ACC112 (cell line): Measurements from ENCODE around the gene ALKBH4.
"Not testable (repeated sequence)": the region's sequence is repeated elsewhere in the genome, so short reads cannot be mapped to it uniquely, and the experiment has no call there.

Experiments used
- H2AFZ ChIP-seq: fragments of 200-600 bp; sonication (generic); one replicate; pipeline ENCODE4 v1.6.0; 2017; ENCODE audit warnings: antibody characterized with exemption, low read length; ENCODE audit not compliant: unreplicated experiment
- H3K27ac ChIP-seq: fragments of 200-600 bp; sonication (generic); 2 replicates; pipeline ENCODE4 v1.5.1; 2014; ENCODE audit warnings: low read depth, mild to moderate bottlenecking, antibody characterized with exemption, low read length, moderate library complexity
- H3K27me3 ChIP-seq: fragments of 200-600 bp; sonication (generic); 2 replicates; pipeline ENCODE4 v1.6.1; 2014; ENCODE audit warnings: mild to moderate bottlenecking, antibody characterized with exemption, low read length, moderate library complexity, mixed read lengths; ENCODE audit not compliant: insufficient read depth
- H3K36me3 ChIP-seq: fragments of 200-600 bp; sonication (generic); 2 replicates; pipeline ENCODE4 v1.6.1; 2016; ENCODE audit warnings: mild to moderate bottlenecking, antibody characterized with exemption, low read length, moderate library complexity, mixed read lengths; ENCODE audit not compliant: insufficient read depth
- H3K4me1 ChIP-seq: fragments of 200-600 bp; sonication (generic); one replicate; pipeline ENCODE4 v1.6.1; 2016; ENCODE audit warnings: low read length, mixed read lengths; ENCODE audit not compliant: insufficient read depth, unreplicated experiment, control insufficient read depth
- H3K4me3 ChIP-seq: fragments of 200-600 bp; sonication (generic); 2 replicates; pipeline ENCODE4 v1.5.1; 2014; ENCODE audit warnings: mild to moderate bottlenecking, low read depth, low read length
- H3K79me2 ChIP-seq: fragments of 200-600 bp; sonication (generic); one replicate; pipeline ENCODE4 v1.6.0; 2016; ENCODE audit warnings: low read length; ENCODE audit not compliant: control insufficient read depth, unreplicated experiment, insufficient read depth

The ALKBH4 gene

DNA sequence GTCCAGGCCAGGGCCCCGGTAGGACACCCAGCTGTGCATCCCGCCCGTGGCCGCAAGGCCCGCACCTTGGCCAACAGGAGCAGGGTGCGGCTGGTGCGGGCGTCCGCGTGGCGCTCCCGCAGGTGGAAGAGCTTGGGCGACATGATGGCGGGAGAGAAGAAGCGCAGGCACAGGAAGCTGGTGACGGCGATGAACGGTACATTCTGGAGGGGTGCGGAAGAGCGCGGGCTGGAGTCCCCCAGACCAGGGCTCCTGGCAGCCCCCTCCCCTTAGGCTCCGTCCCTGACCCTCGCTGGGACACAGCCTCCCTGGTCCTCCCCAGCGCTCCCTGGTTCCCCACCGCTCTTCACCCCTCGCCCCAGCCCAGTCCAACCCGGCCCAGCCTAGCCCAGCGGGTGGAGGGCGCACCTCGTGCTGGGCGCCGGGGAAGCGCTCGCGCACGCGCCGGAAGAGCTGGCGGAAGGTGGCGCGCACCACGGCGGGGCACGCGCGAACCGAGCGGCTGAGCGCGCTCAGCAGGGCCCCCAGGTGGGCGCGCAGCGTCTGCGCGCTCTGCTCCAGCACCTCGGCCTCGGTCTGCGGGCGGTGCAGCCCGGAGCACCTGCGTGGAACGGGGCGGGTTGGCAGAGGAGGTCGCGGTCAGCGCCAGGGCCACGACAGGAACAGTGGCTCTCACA, 29.9 kb upstream of the ALKBH4 start:
- not testable (repeated sequence) for H3K27ac ChIP-seq, H3K79me2 ChIP-seq, H2AFZ ChIP-seq, H3K4me3 ChIP-seq, H3K27me3 ChIP-seq, H3K4me1 ChIP-seq, H3K36me3 ChIP-seq

DNA sequence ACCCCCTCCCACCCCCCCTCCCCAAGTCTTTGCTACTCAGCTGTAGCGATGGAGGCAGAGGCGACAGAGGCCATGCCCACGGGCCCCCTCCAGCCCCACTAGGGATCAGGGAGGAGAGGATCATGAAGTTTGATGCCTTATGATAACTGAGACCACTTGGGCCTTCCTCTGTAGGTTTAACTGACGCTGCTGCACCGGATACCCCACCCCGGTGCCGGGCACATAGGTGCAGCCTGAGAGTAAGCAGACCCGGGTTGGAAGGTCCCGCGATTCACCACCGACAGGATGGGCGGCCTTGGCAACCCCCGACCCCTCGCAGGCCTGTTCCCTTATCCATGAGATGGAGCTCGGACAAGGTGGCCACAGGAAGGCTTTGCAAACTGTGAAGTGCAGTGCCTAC, 29.4 kb upstream of the ALKBH4 start:
- not testable (repeated sequence) for H3K4me1 ChIP-seq, H3K36me3 ChIP-seq, H2AFZ ChIP-seq, H3K79me2 ChIP-seq, H3K27ac ChIP-seq, H3K27me3 ChIP-seq, H3K4me3 ChIP-seq

DNA sequence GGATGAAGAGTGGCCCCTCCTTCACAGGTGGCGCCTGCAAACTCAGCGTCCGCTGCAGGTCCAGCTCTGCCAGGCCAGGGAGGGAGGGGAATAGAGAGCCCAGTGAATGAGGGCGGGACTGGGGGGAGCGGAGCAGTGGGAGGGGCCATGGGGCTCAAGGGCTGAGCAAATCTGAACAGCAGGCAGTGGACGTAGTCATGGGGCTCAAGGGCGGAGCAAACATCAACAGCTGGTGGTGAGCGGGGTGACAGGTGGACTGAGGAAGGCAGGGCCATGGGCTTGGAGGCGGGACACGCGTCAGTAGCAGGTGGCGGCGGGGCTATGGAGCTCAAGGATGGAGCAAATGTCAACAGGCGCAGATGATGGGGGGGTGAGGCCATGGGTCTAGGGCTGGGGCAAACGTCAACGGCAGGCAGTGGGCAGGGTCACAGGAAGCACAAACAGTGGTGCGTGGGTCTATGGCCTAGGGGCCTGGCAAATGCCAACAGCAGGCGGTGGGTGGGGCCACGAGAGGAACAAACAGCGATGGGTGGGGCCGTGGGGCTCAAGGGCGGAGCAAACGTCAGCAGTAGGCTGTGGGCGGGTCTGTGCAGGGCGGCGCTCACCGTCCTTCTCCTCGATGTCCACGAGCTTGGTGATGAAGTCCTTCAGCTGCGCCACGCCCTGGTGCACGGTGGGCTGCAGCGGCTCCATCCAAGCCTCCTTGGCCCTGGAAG, 28.7 kb upstream of the ALKBH4 start:
- not testable (repeated sequence) for H3K27ac ChIP-seq, H2AFZ ChIP-seq, H3K36me3 ChIP-seq, H3K79me2 ChIP-seq, H3K4me3 ChIP-seq, H3K27me3 ChIP-seq, H3K4me1 ChIP-seq

DNA sequence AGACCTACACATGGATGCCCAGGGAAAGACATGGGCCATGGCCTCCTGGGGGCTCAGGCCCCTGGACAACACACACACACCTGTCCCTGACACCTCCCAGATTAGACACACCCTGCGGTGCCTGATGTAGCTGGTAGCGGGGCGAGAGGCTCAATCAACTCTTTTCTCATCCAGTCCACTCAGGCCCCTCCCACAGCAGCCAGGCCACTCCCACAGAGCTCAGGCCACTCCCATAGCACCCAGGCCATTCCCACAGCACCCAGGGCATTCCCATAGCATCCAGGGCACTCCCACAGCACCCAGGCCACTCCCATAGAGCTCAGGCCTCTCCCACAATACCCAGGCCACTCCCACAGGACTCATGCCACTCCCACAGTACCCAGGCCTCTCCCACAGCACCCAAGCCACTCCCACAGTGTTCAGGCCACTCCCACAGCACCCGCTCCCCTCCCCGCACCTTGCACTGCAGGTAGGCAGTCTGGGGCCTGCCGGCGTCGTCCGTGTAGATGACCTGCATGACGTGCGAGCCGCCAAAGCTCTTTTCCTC, 25.9 kb upstream of the ALKBH4 start:
- H3K27ac ChIP-seq, H3K4me3 ChIP-seq, H3K27me3 ChIP-seq, H3K79me2 ChIP-seq, H2AFZ ChIP-seq, H3K4me1 ChIP-seq, H3K36me3 ChIP-seq: not testable (repeated sequence)

DNA sequence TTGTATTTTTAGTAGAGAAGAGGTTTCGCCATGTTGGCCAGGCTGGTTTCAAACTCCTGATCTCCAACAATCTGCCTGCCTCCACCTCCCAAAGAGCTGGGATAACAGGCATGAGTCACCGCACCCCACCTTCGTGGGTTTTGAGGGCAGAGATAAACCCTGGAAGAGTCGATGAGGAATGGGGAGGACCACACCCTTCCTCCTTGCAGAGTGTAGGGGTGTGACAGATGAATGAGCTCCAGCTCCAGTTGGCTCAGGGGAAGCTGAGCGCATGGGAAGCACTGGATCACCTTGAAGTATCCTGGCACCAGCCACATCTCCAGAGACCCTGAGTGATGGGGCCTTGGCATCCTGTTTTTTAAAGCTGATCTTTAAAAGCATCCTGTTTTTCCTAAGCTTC, 19.7 kb upstream of the ALKBH4 start:
- H3K4me3 ChIP-seq, H3K36me3 ChIP-seq, H3K27me3 ChIP-seq, H2AFZ ChIP-seq, H3K79me2 ChIP-seq, H3K27ac ChIP-seq, H3K4me1 ChIP-seq: not testable (repeated sequence)

DNA sequence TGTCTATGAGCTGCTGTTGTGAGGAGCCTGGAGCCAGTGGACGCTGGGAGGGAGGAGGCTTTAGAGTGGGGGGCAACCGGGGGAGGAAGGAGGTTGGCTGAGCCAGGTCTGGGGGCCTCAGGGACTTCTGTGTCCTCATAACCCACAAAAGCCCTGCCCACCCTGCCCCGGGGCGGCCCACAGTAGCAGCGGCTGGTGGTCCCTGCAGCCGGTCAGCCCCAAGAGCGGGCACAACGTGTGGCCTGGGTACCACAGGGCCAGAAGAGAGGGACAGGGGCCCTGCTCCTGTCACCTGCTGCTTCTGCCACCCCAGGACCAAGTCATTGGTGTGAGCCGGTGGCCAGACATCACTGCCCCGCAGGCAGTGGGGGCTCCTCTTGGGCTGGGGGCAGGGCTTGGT, 17.3 kb upstream of the ALKBH4 start:
- not testable (repeated sequence) for H2AFZ ChIP-seq, H3K4me3 ChIP-seq, H3K4me1 ChIP-seq, H3K27ac ChIP-seq, H3K36me3 ChIP-seq, H3K79me2 ChIP-seq, H3K27me3 ChIP-seq

DNA sequence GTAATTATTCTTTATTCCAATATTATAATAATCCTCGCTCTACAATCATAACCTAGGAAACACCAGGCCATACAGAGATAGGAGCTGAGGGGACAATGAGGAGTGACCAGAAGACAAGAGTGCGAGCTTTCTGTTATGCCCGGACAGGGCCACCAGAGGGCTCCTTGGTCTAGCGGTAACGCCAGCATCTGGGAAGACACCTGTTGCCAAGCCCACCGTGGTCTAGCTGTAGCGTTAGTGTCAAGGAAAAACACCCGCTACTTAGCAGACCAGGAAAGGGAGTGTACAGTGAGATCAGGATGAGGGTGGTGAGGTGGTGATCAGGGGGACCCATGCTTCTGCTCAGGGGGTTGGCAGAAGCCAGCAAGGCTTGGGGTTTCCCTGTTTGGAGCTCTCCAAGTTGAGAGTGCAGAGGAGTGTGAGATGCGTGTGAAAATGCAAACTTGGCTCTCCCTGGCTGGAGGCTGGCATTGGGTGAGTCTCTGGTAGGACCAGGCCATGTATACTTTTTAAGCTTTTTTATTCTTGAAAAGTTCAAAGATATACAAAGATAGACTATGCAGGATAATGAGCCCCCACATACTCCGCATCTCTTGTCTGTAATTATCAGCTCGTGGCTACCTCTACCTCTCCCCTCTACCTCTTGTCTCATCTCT, 15.4 kb upstream of the ALKBH4 start:
- H3K27ac ChIP-seq, H3K4me3 ChIP-seq, H3K36me3 ChIP-seq, H3K4me1 ChIP-seq, H2AFZ ChIP-seq, H3K79me2 ChIP-seq, H3K27me3 ChIP-seq: not testable (repeated sequence)

DNA sequence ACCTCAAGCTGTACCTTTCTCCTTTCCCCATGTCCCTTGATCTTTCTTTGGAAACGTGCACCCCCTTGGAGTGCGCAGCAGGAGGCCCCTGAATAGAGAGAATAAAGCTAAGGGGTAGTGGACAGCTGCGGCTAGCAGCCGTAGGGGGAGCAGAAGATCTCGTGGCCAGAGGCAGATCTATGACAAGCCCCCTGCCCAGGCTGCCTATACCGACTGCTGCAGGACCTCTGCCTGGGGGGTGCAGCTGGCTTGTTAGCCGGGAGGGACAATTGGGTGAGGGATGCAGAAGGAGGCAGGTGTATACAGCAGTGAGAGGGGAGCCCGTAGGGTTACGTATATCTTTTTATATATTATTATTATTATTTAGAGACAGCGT, 14.5 kb upstream of the ALKBH4 start:
- not testable (repeated sequence) for H2AFZ ChIP-seq, H3K4me1 ChIP-seq, H3K36me3 ChIP-seq, H3K79me2 ChIP-seq, H3K27ac ChIP-seq, H3K27me3 ChIP-seq, H3K4me3 ChIP-seq

DNA sequence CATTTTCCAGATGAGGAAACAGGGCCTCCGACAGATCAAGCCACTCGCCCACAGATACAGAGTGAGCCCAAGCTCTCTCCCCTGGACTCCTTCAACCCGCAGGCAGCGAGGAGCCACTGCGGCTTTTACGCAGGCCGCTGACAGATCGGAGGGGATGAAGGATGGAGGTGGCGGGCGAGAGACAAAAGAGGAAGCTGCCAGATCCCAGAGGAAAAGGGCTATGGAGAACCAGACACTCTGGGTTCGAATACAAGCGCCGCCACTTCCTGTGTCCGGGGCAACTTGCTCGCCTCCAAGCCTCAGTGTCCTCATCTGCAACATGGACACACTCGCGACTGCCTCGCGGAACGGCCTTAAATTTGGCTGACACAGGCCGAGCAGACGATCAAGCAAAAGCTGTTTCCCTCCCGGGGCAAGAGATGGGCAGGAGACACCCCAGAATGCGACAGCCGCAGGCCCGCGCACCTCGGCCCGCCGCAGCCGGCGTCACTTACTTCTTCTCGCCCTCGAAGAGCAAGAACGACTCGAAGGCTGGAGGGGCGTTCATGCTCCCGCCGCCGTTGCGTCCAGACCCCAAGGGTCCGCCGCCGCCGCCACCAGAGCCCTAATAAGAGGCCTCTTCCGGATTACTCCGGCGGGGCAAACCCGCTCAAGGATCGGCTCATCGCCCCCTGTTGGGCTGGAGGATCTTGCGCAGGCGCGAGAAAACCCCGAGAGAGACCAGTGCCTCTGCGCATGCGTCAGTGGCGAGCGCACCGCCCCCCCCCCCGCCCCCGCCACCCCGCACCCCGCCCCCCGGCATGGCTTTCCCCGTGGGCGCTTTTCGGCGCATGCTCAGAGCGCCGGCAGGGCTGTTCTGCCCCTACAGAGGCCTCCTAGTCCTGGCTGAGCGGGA, 13.9 kb upstream of the ALKBH4 start, which contains the start of gene POLR2J:
Gene POLR2J, minus strand, starts transcription at position 609 of the 895 bp plus-strand sequence. Its CDS starts 62 bp downstream, at position 547.
- peak within 1 kb of the TSS; percentile 71 for H3K4me3 ChIP-seq
- H3K36me3 ChIP-seq, H3K4me1 ChIP-seq: not testable (repeated sequence)

DNA sequence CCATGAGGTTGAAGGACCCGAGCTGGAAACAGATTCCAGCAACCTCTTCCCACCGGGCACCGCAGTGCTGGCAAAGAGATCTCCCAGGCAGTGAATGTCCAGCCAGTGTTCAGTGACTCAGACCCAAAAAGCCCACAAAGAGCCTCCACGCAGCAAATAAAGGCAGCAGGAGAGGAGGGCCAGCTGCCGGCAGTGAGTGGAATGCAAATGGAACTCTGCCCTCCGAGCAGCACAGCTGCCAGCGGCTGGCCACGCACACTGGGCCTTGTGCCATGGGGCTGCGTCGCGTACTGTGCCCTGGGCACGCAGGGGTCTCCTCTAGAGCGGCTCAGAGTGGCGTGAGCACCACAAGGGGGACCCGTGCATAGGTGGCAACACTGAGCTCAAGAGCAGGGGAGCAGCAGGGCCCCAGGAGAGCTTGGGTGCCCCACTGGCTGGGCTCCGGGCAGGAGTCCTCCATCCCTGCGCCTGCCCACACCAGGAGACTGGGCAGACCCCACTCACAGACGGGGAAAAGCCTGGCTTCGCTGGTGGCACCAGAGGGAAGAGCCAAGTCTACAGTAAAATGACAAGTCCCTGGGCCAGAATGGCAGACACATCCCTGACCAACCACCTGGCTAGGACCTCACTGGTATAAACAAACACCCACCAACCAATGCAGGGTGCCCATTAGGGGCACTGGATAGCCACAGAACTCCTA, 10.2 kb upstream of the ALKBH4 start:
- H3K27ac ChIP-seq, H2AFZ ChIP-seq, H3K4me1 ChIP-seq, H3K4me3 ChIP-seq, H3K36me3 ChIP-seq, H3K27me3 ChIP-seq, H3K79me2 ChIP-seq: not testable (repeated sequence)

More for the DNA sequence above, 13.9 kb upstream of the ALKBH4 start, which contains the start of gene POLR2J:
- not testable (repeated sequence) for H2AFZ ChIP-seq, H3K27ac ChIP-seq, H3K79me2 ChIP-seq, H3K27me3 ChIP-seq
